ENCODE data around the gene ELP4.

GRCh38 chr11:31692466-31692865, 182.9 kb downstream of the ELP4 start:
- TF ChIP-seq REST (IDR thresholded peaks at IDR 0.05) (no peak), SMC3 (IDR thresholded peaks at IDR 0.05) (no peak), CTCF (IDR thresholded peaks at IDR 0.05) (no peak), USF2 (IDR thresholded peaks at IDR 0.05) (no peak)

Data from A549 (cell line).